ENCODE data around the gene ADRB1.

GRCh38 chr10:114029655-114030054 is 14.0 kb upstream of the ADRB1 start:
- no peak for TF ChIP-seq SIN3A (IDR thresholded peaks at IDR 0.05; ENCODE audit: borderline replicate concordance, insufficient read depth, low read length)
- TF ChIP-seq TAF1 (IDR thresholded peaks at IDR 0.05; ENCODE audit: borderline replicate concordance, insufficient read depth, low read length) = no peak
- TF ChIP-seq POLR2AphosphoS5 (IDR thresholded peaks at IDR 0.05; ENCODE audit: low read depth, low read length) = no peak
- no peak for TF ChIP-seq REST (IDR thresholded peaks at IDR 0.05; ENCODE audit: insufficient read depth in 1 of 2, low read depth in 2 of 2, low read length in 2 of 2)
- no peak for TF ChIP-seq FOXP2 (optimal IDR thresholded peaks at IDR 0.05; ENCODE audit: borderline replicate concordance, extremely low read depth, extremely low read length, insufficient read depth)

All from PFSK-1 (cell line).